ENCODE data around the gene STK39. TPM values are rescaled to one million over a fixed set of nuclear protein-coding genes. Genes with fewer than 3 reads are reported as not detected.
A peak's percentile ranks its signal among the peaks of the same experiment; 100 is the strongest.

The STK39 gene
- total and polyA plus RNA-seq, 9 of the 15 experiments (the other 6 are each of a cell fraction or from before 2014, with no cell fraction given), result 0.19 to 0.76 (median 0.51) TPM

DNA sequence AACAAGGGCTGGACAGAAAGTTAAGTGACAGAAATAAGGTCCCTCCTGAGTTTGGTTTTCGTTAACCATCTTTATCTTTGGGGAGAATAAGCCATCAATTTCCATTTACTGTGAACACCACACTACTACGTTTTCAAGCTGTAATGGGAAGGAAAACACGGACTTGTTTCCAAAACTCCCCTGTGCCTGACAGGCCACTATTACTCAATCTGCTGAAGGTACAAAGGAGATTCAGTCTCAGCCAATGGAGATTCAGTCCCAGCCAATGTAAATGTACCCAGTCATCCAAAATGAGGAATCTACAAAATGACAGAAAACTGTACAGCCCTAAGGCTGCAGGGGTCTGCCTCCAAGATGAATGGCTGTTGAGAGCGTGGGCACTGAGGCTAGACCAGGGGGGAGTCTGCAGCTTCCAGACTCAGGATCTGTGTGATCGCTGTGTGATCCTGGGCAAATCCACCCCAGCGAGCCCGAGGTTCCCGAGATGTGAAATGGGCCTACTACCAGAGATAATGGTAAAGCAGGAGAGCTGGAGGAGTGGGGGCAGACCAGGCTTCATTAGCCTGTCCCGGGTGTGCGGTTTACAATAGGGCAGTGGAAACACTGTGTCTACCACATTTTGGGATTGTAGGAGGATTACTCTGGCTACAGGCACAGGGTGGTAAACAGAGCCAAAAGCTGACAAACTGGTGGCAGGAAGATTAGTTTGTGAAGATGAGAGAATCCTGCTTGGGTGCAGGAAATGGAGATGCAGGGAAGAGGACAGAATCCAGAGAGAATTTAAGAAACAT, 284.8 kb downstream of the STK39 start (continued):
- TF ChIP-seq, protein P1, sequence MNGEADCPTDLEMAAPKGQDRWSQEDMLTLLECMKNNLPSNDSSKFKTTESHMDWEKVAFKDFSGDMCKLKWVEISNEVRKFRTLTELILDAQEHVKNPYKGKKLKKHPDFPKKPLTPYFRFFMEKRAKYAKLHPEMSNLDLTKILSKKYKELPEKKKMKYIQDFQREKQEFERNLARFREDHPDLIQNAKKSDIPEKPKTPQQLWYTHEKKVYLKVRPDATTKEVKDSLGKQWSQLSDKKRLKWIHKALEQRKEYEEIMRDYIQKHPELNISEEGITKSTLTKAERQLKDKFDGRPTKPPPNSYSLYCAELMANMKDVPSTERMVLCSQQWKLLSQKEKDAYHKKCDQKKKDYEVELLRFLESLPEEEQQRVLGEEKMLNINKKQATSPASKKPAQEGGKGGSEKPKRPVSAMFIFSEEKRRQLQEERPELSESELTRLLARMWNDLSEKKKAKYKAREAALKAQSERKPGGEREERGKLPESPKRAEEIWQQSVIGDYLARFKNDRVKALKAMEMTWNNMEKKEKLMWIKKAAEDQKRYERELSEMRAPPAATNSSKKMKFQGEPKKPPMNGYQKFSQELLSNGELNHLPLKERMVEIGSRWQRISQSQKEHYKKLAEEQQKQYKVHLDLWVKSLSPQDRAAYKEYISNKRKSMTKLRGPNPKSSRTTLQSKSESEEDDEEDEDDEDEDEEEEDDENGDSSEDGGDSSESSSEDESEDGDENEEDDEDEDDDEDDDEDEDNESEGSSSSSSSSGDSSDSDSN (IDR thresholded peaks at IDR 0.05; ENCODE audit: borderline replicate concordance in 1 of 2, low read depth in 2 of 2, low read length in 2 of 2), result 0 out of 4 replicates have a peak, but pooled peaks of 1 of the 2 experiments have one; percentile 39
- peak; percentile 41; the same call in 1 of the 2 replicates for TF ChIP-seq ZKSCAN8 (CRISPR knock-in tag; IDR thresholded peaks at IDR 0.05)
- TF ChIP-seq L3MBTL2 (IDR thresholded peaks at IDR 0.05), result no peak
- no peak for TF ChIP-seq SNIP1 (IDR thresholded peaks at IDR 0.05; ENCODE audit: low read depth)
- TF ChIP-seq, protein P2, sequence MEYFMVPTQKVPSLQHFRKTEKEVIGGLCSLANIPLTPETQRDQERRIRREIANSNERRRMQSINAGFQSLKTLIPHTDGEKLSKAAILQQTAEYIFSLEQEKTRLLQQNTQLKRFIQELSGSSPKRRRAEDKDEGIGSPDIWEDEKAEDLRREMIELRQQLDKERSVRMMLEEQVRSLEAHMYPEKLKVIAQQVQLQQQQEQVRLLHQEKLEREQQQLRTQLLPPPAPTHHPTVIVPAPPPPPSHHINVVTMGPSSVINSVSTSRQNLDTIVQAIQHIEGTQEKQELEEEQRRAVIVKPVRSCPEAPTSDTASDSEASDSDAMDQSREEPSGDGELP (CRISPR knock-in tag; IDR thresholded peaks at IDR 0.05; ENCODE audit: borderline replicate concordance), result no peak
- TF ChIP-seq TRIM28 (IDR thresholded peaks at IDR 0.05), result no peak
- TF ChIP-seq, protein P3, sequence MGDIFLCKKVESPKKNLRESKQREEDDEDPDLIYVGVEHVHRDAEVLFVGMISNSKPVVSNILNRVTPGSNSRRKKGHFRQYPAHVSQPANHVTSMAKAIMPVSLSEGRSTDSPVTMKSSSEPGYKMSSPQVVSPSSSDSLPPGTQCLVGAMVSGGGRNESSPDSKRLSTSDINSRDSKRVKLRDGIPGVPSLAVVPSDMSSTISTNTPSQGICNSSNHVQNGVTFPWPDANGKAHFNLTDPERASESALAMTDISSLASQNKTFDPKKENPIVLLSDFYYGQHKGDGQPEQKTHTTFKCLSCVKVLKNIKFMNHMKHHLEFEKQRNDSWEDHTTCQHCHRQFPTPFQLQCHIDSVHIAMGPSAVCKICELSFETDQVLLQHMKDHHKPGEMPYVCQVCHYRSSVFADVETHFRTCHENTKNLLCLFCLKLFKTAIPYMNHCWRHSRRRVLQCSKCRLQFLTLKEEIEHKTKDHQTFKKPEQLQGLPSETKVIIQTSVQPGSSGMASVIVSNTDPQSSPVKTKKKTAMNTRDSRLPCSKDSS (IDR thresholded peaks at IDR 0.05; ENCODE audit: low read depth, partially characterized antibody), result no peak
- TF ChIP-seq IRF2 (CRISPR knock-in tag; IDR thresholded peaks at IDR 0.05), result no peak
- no peak for TF ChIP-seq SIX5 (IDR thresholded peaks at IDR 0.05; ENCODE audit: borderline replicate concordance in 1 of 2, insufficient read depth in 1 of 2, low read depth in 1 of 2, low read length in 2 of 2)
- no peak for TF ChIP-seq KHSRP (IDR thresholded peaks at IDR 0.05)
- TF ChIP-seq MTA3 (IDR thresholded peaks at IDR 0.05; ENCODE audit: borderline replicate concordance), result no peak
- TF ChIP-seq, protein P4, sequence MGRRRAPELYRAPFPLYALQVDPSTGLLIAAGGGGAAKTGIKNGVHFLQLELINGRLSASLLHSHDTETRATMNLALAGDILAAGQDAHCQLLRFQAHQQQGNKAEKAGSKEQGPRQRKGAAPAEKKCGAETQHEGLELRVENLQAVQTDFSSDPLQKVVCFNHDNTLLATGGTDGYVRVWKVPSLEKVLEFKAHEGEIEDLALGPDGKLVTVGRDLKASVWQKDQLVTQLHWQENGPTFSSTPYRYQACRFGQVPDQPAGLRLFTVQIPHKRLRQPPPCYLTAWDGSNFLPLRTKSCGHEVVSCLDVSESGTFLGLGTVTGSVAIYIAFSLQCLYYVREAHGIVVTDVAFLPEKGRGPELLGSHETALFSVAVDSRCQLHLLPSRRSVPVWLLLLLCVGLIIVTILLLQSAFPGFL (CRISPR knock-in tag; IDR thresholded peaks at IDR 0.05), result 0 out of 2 replicates have a peak, but pooled peaks have one; percentile 47
- TF ChIP-seq ERF (CRISPR knock-in tag; IDR thresholded peaks at IDR 0.05), result 0 out of 2 replicates have a peak, but pooled peaks have one; percentile 70
- no peak for TF ChIP-seq PHF21A (IDR thresholded peaks at IDR 0.05; ENCODE audit: borderline replicate concordance, low read depth)
- TF ChIP-seq DMBX1 (CRISPR knock-in tag; IDR thresholded peaks at IDR 0.05; ENCODE audit: borderline replicate concordance), result peak; percentile 61; the same call in 1 of the 2 replicates
- no peak for TF ChIP-seq CBX3 (IDR thresholded peaks at IDR 0.05; ENCODE audit: borderline replicate concordance in 1 of 2, low read length in 2 of 2)
- no peak for TF ChIP-seq MBD2 (IDR thresholded peaks at IDR 0.05; ENCODE audit: borderline replicate concordance, low read depth)
- no peak for TF ChIP-seq NR2C2 (CRISPR knock-in tag; IDR thresholded peaks at IDR 0.05)
- peak; percentile 36; the same call in 1 of the 2 replicates for TF ChIP-seq NR2C2 (tag; IDR thresholded peaks at IDR 0.05)
- no peak for TF ChIP-seq ZZZ3 (IDR thresholded peaks at IDR 0.05)
- TF ChIP-seq ZSCAN29 (IDR thresholded peaks at IDR 0.05), result no peak

Data from K562 (cell line).